HCT116 (cell line): Measurements from ENCODE around the gene RBBP8NL. TPM values are rescaled to one million over a fixed set of nuclear protein-coding genes. Genes with fewer than 3 reads are reported as not detected.

Source experiments
- ATAC-seq: fragments of 200-7000 bp; cut with Tn5 transposase; 2 replicates; pipeline ENCODE4 v1.9.1; 2020; ENCODE audit warnings: mild to moderate bottlenecking, moderate library complexity
- BruUV-seq: library from RNA; stranded (reverse); fragments of 400-500 nt; replicated peaks from 2 replicates; lab custom pipeline; 2021; lab: Mats Ljungman, UMichigan
- CTCF ChIA-PET: fragments of 300-600 bp; sonication (Branson Sonifier 250); formaldehyde crosslinking; loops from one replicate; lab custom pipeline; 2021; ENCODE audit warnings: antibody characterized with exemption; lab: Charles Lee
- POLR2A ChIA-PET: fragments of 300-600, 350-600 bp; sonication (Branson Sonifier 250); formaldehyde crosslinking; loops from one replicate; lab custom pipeline; 2021; ENCODE audit warnings: antibody characterized with exemption; lab: Charles Lee
- RAD21 ChIA-PET, 2 experiments: fragments of 300-600 bp; sonication (Branson Sonifier 250); formaldehyde crosslinking; loops; one replicate each; lab custom pipeline; 2023; ENCODE audit warnings: low total read pairs in 2 of 2; ENCODE audit not compliant: uncharacterized antibody in 2 of 2, unreplicated experiment in 2 of 2, low non-redundant PET in 1 of 2; lab: Charles Lee
- DNase-seq: peaks from one replicate; pipeline ENCODE4 v3.0.0-alpha.2; 2010; ENCODE audit warnings: low read depth, low spot score
- H2AFZ ChIP-seq: fragments of 200-600 bp; shearing (Covaris generic), sonication (generic); 2 replicates; pipeline ENCODE4 v1.6.1; 2017; ENCODE audit warnings: low read depth, mixed run types, mixed read lengths, antibody characterized with exemption, low read length; ENCODE audit not compliant: poor library complexity, severe bottlenecking
- H3K27ac ChIP-seq: 2 replicates; pipeline ENCODE4 v1.5.1; 2012; ENCODE audit warnings: low read depth, low read length
- H3K27me3 ChIP-seq: fragments of 200-600 bp; sonication (generic); 2 replicates; pipeline ENCODE4 v1.6.1; 2016; ENCODE audit warnings: mixed run types, low read length, mixed read lengths; ENCODE audit not compliant: insufficient read depth
- H3K36me3 ChIP-seq, 2 experiments: fragments of 200-500 bp in 1 of 2; fragments of 200-600 bp in 1 of 2; sonication (Bioruptor generic) in 1 of 2; sonication (generic) in 1 of 2; 2 replicates each; pipeline versions ENCODE4 v1.5.1 to v1.6.1; 2014 to 2016; ENCODE audit warnings: low read length in 2 of 2, inconsistent platforms in 1 of 2, mixed read lengths in 1 of 2, mixed run types in 1 of 2; ENCODE audit not compliant: insufficient read depth in 2 of 2, control insufficient read depth in 1 of 2
- H3K4me1 ChIP-seq, 2 experiments: fragments of 200-600 bp in 1 of 2; sonication (generic) in 1 of 2; 2 replicates each; pipeline versions ENCODE4 v1.5.1 to v1.6.1; 2012 to 2017; ENCODE audit warnings: low read length in 2 of 2, inconsistent platforms in 1 of 2, mild to moderate bottlenecking in 1 of 2, mixed read lengths in 1 of 2, mixed run types in 1 of 2, moderate library complexity in 1 of 2; ENCODE audit not compliant: insufficient read depth in 2 of 2, control insufficient read depth in 1 of 2
- H3K4me2 ChIP-seq: fragments of 200-600 bp; sonication (generic); 2 replicates; pipeline ENCODE4 v1.6.1; 2017; ENCODE audit warnings: mixed run types, low read length, mixed read lengths
- H3K4me3 ChIP-seq, 2 experiments: fragments of 200-600 bp in 1 of 2; sonication (generic) in 1 of 2; replicated peaks in 1 of 2; 2 replicates each; pipeline ENCODE4 v1.5.1; 2011 to 2016; ENCODE audit warnings: low read length in 2 of 2, control low read depth in 1 of 2, low read depth in 1 of 2, mild to moderate bottlenecking in 1 of 2, mixed read lengths in 1 of 2, mixed run types in 1 of 2
- H3K79me2 ChIP-seq: fragments of 200-600 bp; sonication (generic); 2 replicates; pipeline ENCODE4 v1.6.1; 2017; ENCODE audit warnings: mild to moderate bottlenecking, mixed run types, low read length, moderate library complexity, mixed read lengths; ENCODE audit not compliant: insufficient read depth
- H3K9ac ChIP-seq: fragments of 200-600 bp; sonication (generic); 2 replicates; pipeline ENCODE4 v1.6.1; 2016; ENCODE audit warnings: low read length, mixed read lengths
- H3K9me2 ChIP-seq: fragments of 200-600 bp; sonication (generic), shearing (Covaris generic); 2 replicates; pipeline ENCODE4 v1.6.1; 2017; ENCODE audit warnings: mixed run types, mild to moderate bottlenecking, moderate library complexity; ENCODE audit not compliant: insufficient read depth
- H3K9me3 ChIP-seq, 2 experiments: fragments of 200-500 bp in 1 of 2; fragments of 200-600 bp in 1 of 2; sonication (Bioruptor generic) in 1 of 2; sonication (generic) in 1 of 2; 2 replicates each; pipeline ENCODE4 v1.6.1; 2014 to 2017; ENCODE audit warnings: low read length in 2 of 2, mixed read lengths in 2 of 2, inconsistent platforms in 1 of 2, low read depth in 1 of 2, mild to moderate bottlenecking in 1 of 2, mixed run types in 1 of 2, moderate library complexity in 1 of 2; ENCODE audit not compliant: control insufficient read depth in 1 of 2, insufficient read depth in 1 of 2
- H4K20me1 ChIP-seq: fragments of 200-600 bp; sonication (generic), shearing (Covaris generic); 2 replicates; pipeline ENCODE4 v1.6.1; 2017; ENCODE audit warnings: mixed run types, mild to moderate bottlenecking, moderate library complexity; ENCODE audit not compliant: insufficient read depth
- ATF3 ChIP-seq: IDR thresholded peaks from 2 replicates; pipeline ENCODE4 v1.6.1; 2012
- CBX3 ChIP-seq: IDR thresholded peaks from 2 replicates; pipeline ENCODE4 v1.6.1; 2012; ENCODE audit warnings: low read depth
- CTCF ChIP-seq, 3 experiments: fragments of 200-600 bp in 1 of 3; sonication (generic) in 1 of 3; IDR thresholded peaks in 2 of 3; conservative IDR thresholded peaks in 1 of 3; 2 replicates each; pipeline ENCODE4 v1.5.1; 2012 to 2017; ENCODE audit warnings: low read depth in 2 of 3, low read length in 2 of 3, antibody characterized with exemption in 1 of 3, borderline replicate concordance in 1 of 3, control low read depth in 1 of 3, mild to moderate bottlenecking in 1 of 3, mixed read lengths in 1 of 3, mixed run types in 1 of 3, moderate library complexity in 1 of 3; ENCODE audit not compliant: insufficient read depth in 1 of 3
- ELF1 ChIP-seq: IDR thresholded peaks from 2 replicates; pipeline ENCODE4 v1.6.1; 2012; ENCODE audit warnings: low read depth, borderline replicate concordance
- EZH2phosphoT487 ChIP-seq: fragments of 200-600 bp; IDR thresholded peaks from 2 replicates; pipeline ENCODE4 v1.6.1; 2018; ENCODE audit warnings: antibody characterized with exemption, borderline replicate concordance
- FOSL1 ChIP-seq: IDR thresholded peaks from 2 replicates; pipeline ENCODE4 v1.6.1; 2012; ENCODE audit warnings: low read depth
- JUND ChIP-seq: IDR thresholded peaks from 2 replicates; pipeline ENCODE4 v1.6.1; 2012
- MAX ChIP-seq: IDR thresholded peaks from 2 replicates; pipeline ENCODE4 v1.6.1; 2012
- POLR2A ChIP-seq: IDR thresholded peaks from 2 replicates; pipeline ENCODE4 v1.7.0; 2011; ENCODE audit warnings: borderline replicate concordance; ENCODE audit not compliant: insufficient read depth, insufficient read length; ENCODE audit errors: extremely low read depth
- POLR2AphosphoS5 ChIP-seq: IDR thresholded peaks from 2 replicates; pipeline ENCODE4 v1.6.1; 2011; ENCODE audit warnings: mild to moderate bottlenecking, low read depth, low read length, moderate library complexity
- RAD21 ChIP-seq: IDR thresholded peaks from 2 replicates; pipeline ENCODE4 v1.6.1; 2012; ENCODE audit warnings: low read depth, mild to moderate bottlenecking
- SIN3A ChIP-seq: IDR thresholded peaks from 2 replicates; pipeline ENCODE4 v1.6.1; 2012; ENCODE audit warnings: low read depth
- SP1 ChIP-seq: IDR thresholded peaks from 2 replicates; pipeline ENCODE4 v1.6.1; 2012; ENCODE audit warnings: low read depth
- SRF ChIP-seq: IDR thresholded peaks from 2 replicates; pipeline ENCODE4 v1.6.1; 2012; ENCODE audit warnings: low read depth
- YY1 ChIP-seq: IDR thresholded peaks from 2 replicates; pipeline ENCODE4 v1.6.1; 2011; ENCODE audit warnings: low read length, low read depth, moderate library complexity, mild to moderate bottlenecking; ENCODE audit not compliant: insufficient replicate concordance; ENCODE audit errors: extremely low read depth
- ZFX ChIP-seq: fragments of 450-650 bp; IDR thresholded peaks from 2 replicates; pipeline ENCODE4 v1.6.1; 2017
- intact Hi-C: fragments of 100-400 bp; cut with micrococcal nuclease; formaldehyde crosslinking; loops from 2 replicates; pipeline ENCODE4 v1.10.0; 2022
- total RNA-seq: library from RNA; stranded (reverse); gene quantifications from one replicate; pipeline ENCODE4 v1.2.1, GENCODE V29; 2021; ENCODE audit not compliant: unreplicated experiment
- TF ChIP-seq, protein P1 (sequence below): IDR thresholded peaks from 2 replicates; pipeline ENCODE4 v1.6.1; 2011; ENCODE audit warnings: mild to moderate bottlenecking, low read length, moderate library complexity; ENCODE audit not compliant: insufficient replicate concordance; ENCODE audit errors: extremely low read depth
- TF ChIP-seq, protein P2 (sequence below): IDR thresholded peaks from 2 replicates; pipeline ENCODE4 v1.6.1; 2012; ENCODE audit warnings: low read depth

The RBBP8NL gene
- total RNA-seq, 1 experiment from 2014 or later = 0.59 TPM

GRCh38 chr20:62423326-62423706, 4.0 kb downstream of the RBBP8NL start:
- Histone ChIP-seq H3K27me3 (no peaks in the 10 kb centered on the region), H2AFZ (no peak overlapping the region), H3K4me3 (no peak overlapping the region), H3K79me2 (no peaks in the 10 kb centered on the region), H3K9ac (no peak overlapping the region), H3K36me3 (no peaks in the 10 kb centered on the region), H4K20me1 (no peaks in the 10 kb centered on the region), H3K4me2 (no peak overlapping the region), H3K9me2 (no peaks in the 10 kb centered on the region), H3K27ac (no peak overlapping the region), H3K4me1 (peaks cover 19 to 29% of the 10 kb centered on the region in 2 experiments), H3K9me3 (no peaks in the 10 kb centered on the region)
- TF ChIP-seq POLR2A (no peak), JUND (no peak), MAX (no peak), FOSL1 (no peak), SRF (no peak), POLR2AphosphoS5 (no peak), EZH2phosphoT487 (no peak), CTCF (IDR thresholded peaks at IDR 0.05 in 2 of 3, conservative IDR thresholded peaks at IDR 0.05 in 1 of 3; ENCODE audit: borderline replicate concordance in 1 of 3, insufficient read depth in 1 of 3, low read depth in 2 of 3, low read length in 2 of 3) (no peak), ATF3 (no peak), YY1 (no peak), RAD21 (no peak), ZFX (no peak), SIN3A (no peak), SP1 (no peak), CBX3 (no peak), ELF1 (no peak)
- TF ChIP-seq, protein P1, sequence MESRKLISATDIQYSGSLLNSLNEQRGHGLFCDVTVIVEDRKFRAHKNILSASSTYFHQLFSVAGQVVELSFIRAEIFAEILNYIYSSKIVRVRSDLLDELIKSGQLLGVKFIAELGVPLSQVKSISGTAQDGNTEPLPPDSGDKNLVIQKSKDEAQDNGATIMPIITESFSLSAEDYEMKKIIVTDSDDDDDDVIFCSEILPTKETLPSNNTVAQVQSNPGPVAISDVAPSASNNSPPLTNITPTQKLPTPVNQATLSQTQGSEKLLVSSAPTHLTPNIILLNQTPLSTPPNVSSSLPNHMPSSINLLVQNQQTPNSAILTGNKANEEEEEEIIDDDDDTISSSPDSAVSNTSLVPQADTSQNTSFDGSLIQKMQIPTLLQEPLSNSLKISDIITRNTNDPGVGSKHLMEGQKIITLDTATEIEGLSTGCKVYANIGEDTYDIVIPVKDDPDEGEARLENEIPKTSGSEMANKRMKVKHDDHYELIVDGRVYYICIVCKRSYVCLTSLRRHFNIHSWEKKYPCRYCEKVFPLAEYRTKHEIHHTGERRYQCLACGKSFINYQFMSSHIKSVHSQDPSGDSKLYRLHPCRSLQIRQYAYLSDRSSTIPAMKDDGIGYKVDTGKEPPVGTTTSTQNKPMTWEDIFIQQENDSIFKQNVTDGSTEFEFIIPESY = no peak
- TF ChIP-seq, protein P2, sequence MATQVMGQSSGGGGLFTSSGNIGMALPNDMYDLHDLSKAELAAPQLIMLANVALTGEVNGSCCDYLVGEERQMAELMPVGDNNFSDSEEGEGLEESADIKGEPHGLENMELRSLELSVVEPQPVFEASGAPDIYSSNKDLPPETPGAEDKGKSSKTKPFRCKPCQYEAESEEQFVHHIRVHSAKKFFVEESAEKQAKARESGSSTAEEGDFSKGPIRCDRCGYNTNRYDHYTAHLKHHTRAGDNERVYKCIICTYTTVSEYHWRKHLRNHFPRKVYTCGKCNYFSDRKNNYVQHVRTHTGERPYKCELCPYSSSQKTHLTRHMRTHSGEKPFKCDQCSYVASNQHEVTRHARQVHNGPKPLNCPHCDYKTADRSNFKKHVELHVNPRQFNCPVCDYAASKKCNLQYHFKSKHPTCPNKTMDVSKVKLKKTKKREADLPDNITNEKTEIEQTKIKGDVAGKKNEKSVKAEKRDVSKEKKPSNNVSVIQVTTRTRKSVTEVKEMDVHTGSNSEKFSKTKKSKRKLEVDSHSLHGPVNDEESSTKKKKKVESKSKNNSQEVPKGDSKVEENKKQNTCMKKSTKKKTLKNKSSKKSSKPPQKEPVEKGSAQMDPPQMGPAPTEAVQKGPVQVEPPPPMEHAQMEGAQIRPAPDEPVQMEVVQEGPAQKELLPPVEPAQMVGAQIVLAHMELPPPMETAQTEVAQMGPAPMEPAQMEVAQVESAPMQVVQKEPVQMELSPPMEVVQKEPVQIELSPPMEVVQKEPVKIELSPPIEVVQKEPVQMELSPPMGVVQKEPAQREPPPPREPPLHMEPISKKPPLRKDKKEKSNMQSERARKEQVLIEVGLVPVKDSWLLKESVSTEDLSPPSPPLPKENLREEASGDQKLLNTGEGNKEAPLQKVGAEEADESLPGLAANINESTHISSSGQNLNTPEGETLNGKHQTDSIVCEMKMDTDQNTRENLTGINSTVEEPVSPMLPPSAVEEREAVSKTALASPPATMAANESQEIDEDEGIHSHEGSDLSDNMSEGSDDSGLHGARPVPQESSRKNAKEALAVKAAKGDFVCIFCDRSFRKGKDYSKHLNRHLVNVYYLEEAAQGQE = no peak
- RAD21 ChIA-PET = interaction anchor here in 1 of 2 experiments (0.7 kb wide), 1 partner anchor 104 kb away, joined by 3 read pairs; no protein-coding TSS in a partner anchor
- CTCF ChIA-PET = no interaction called here
- POLR2A ChIA-PET = no interaction called here
- DNase-seq (no peak), ATAC-seq (no peak)
- BruUV-seq = no TSS peak
- intact Hi-C loops = no loop called here
